ENCODE measurements around the gene MBD3.

MBD3 gene

GRCh38 chr19:1524972-1525325 lies 67.7 kb downstream of the MBD3 start:
- no peak for TF ChIP-seq CTCF (conservative IDR thresholded peaks at IDR 0.05; ENCODE audit: low read length)
- no peak for DNase-seq (ENCODE audit: low read depth)
- H3K4me3 ChIP-seq (ENCODE audit: low read length) = no peak overlapping the region

GRCh38 chr19:1524287-1524971 lies 68.2 kb downstream of the MBD3 start:
- H3K4me3 ChIP-seq (ENCODE audit: low read length) = no peak overlapping the region
- DNase-seq (ENCODE audit: low read depth) = no peak

More at GRCh38 chr19:1524287-1524971, 68.2 kb downstream of the MBD3 start:
- no peak for TF ChIP-seq CTCF (conservative IDR thresholded peaks at IDR 0.05; ENCODE audit: low read length)
